Gastroesophageal sphincter (tissue), 4 donors: ENCODE results near the gene ITGA11. TPM values are rescaled to one million over a fixed set of nuclear protein-coding genes. Genes with fewer than 3 reads are reported as not detected.
A peak's percentile ranks its signal among the peaks of the same experiment; 100 is the strongest.

ENCODE experiments used
- ATAC-seq: fragments of 150-250 bp; one replicate; pipeline ENCODE4 v1.9.1; 2016; ENCODE audit warnings: mild to moderate bottlenecking, moderate library complexity
- H3K27ac ChIP-seq, 4 donors: fragments of 200-600 bp; sonication (generic) in 3 of 4; 1 replicate in 3 of 4; 2 replicates in 1 of 4; pipeline ENCODE4 v1.5.1; 2016 to 2019
- H3K27me3 ChIP-seq: fragments of 200-600 bp; sonication (generic); one replicate; pipeline ENCODE4 v1.5.1; 2019
- H3K36me3 ChIP-seq, 2 donors: fragments of 200-600 bp; sonication (generic); one replicate each; pipeline ENCODE4 v1.5.1; 2019; ENCODE audit warnings: control low read depth in 1 of 2
- H3K4me1 ChIP-seq, 3 donors: fragments of 200-600 bp; sonication (generic); 1 replicate in 2 of 3; 2 replicates in 1 of 3; pipeline ENCODE4 v1.5.1; 2016 to 2019; ENCODE audit warnings: control low read depth in 2 of 3
- H3K4me3 ChIP-seq, 2 donors: fragments of 200-600 bp; sonication (generic); one replicate each; pipeline ENCODE4 v1.5.1; 2019; ENCODE audit warnings: mild to moderate bottlenecking in 1 of 2, moderate library complexity in 1 of 2
- H3K9me3 ChIP-seq, 3 donors: fragments of 200-600 bp; sonication (generic); one replicate each; pipeline ENCODE4 v1.5.1; 2017 to 2019; ENCODE audit warnings: control low read depth in 2 of 3
- CTCF ChIP-seq, 4 experiments: fragments of 200-600 bp in 2 of 4; fragments of 450-650 bp in 2 of 4; sonication (generic) in 1 of 4; IDR thresholded peaks; one replicate each; pipeline ENCODE4 v1.5.1; 2017 to 2019; ENCODE audit warnings: antibody characterized with exemption in 4 of 4, mild to moderate bottlenecking in 2 of 4, moderate library complexity in 2 of 4
- EP300 ChIP-seq: sonication (generic); formaldehyde crosslinking; IDR thresholded peaks from one replicate; pipeline ENCODE4 v1.6.1; 2017; ENCODE audit warnings: antibody characterized with exemption, mild to moderate bottlenecking
- POLR2A ChIP-seq, 2 donors: fragments of 450-650 bp; IDR thresholded peaks; one replicate each; pipeline ENCODE4 v1.6.1; 2017; ENCODE audit warnings: antibody characterized with exemption in 2 of 2, mild to moderate bottlenecking in 2 of 2, moderate library complexity in 1 of 2
- POLR2AphosphoS5 ChIP-seq: sonication (generic); formaldehyde crosslinking; IDR thresholded peaks from one replicate; pipeline ENCODE4 v1.6.1; 2017; ENCODE audit warnings: antibody characterized with exemption
- WGBS, 2 donors: methylation state at CpG; one replicate each; pipeline ENCODE4 v1.1.5; 2018; ENCODE audit warnings: low coverage in 1 of 2; 5-methylcytosine and 5-hydroxymethylcytosine counted together
- total RNA-seq, 4 donors: library from RNA; depleted of rRNA; stranded (reverse); fragments of >200 nt; gene quantifications; one replicate each; pipeline ENCODE4 v1.1.0, GENCODE V29; 2016

ITGA11 gene
- total RNA-seq, 4 donors from 2014 or later: 3.8 to 9.5 (median 6.7) TPM

DNA sequence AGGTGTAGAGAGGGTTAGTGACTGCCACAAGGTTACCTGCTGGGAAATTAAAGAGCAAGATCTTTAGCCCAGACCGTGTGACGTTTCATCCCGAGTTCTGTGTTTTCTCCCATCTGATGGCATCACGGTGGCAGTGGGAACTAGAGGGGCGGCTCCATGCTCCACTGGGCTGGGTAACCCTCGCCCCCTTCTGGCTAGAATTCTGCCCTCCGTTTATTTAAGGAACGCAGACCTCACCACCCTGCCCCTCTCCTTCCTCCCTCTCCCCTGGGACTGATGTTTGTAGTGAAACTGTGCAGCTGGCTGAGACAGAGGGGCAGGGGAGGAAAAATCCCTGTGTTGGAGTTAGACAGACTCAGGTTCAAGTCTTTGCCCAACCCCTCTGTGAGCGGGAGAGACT lies 65.6 kb downstream of the ITGA11 start:
- H3K4me1 ChIP-seq: peaks cover 0 to 51% (median 27%) of the 10 kb centered on the region in 3 donors
- H3K9me3 ChIP-seq: no peaks in the 10 kb centered on the region
- 37% methylated on average over 5 of the region's 9 CpGs; no CpG with 5 or more reads in 1 of the 2 donors for WGBS, 2 donors
- H3K27me3 ChIP-seq: peaks cover 5% of the 10 kb centered on the region
- H3K27ac ChIP-seq: peak overlapping the region in 2 of 4 donors; percentile 39 to 51
- no peak for ATAC-seq
- H3K4me3 ChIP-seq: no peak overlapping the region
- H3K36me3 ChIP-seq: no peaks in the 10 kb centered on the region
- TF ChIP-seq POLR2AphosphoS5 (no peak), POLR2A (IDR thresholded peaks at IDR 0.05) (no peak), EP300 (no peak), CTCF (IDR thresholded peaks at IDR 0.05) (no peak)

- Histone ChIP-seq H3K27ac (peak overlapping the region in 2 of 4 donors; percentile 39 to 51), H3K9me3 (no peaks in the 10 kb centered on the region), H3K36me3 (no peaks in the 10 kb centered on the region), H3K4me1 (peaks cover 0 to 51% (median 27%) of the 10 kb centered on the region in 3 donors), H3K4me3 (no peak overlapping the region), H3K27me3 (peaks cover 5% of the 10 kb centered on the region)
- TF ChIP-seq POLR2AphosphoS5: no peak
- WGBS, 2 donors: 79 to 80% methylated on average over 1 to 2 of the region's 6 CpGs
- no peak for ATAC-seq
Measured at GRCh38 chr15:68365770-68366169, 66.2 kb downstream of the ITGA11 start.

DNA sequence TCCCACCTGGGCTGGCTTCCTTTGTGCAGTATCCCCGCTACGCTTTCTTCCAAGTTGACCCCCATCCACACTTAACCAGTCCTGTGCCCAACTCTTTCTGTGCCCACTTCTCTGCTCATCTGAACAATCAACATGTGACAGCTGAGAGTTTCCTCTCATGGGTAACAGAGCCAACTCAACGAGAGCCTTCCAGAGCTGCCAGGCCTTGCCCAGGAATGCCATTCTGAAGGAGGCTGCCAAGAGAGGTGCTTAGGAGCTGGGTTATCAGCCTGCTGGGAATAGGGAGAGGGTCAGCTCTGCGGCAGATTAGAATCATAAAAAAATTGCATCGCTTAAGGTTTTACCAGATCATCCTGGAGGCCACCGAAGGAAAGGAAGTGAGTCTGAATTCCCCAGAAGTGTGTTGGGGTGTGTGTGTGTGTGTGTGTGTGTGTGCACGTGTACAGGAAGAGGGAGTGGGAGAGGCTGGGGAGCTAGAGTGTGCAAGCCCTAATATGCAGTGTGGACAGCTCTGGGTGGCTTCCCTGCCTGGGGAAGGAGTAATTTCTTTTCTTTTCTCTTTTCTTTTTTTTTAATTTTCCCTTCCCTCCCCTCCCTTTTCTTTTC lies 66.7 kb downstream of the ITGA11 start:
- TF ChIP-seq EP300: no peak
- TF ChIP-seq POLR2AphosphoS5: no peak
- Histone ChIP-seq H3K27me3 (peaks cover 5% of the 10 kb centered on the region), H3K4me1 (peaks cover 0 to 51% (median 27%) of the 10 kb centered on the region in 3 donors), H3K36me3 (no peaks in the 10 kb centered on the region), H3K9me3 (no peaks in the 10 kb centered on the region), H3K4me3 (no peak overlapping the region), H3K27ac (peak overlapping the region in 3 of 4 donors; percentile 55 to 63 (median 61))
- ATAC-seq: peak; percentile 51
- 59 to 64% methylated on average over 4 to 6 of the region's 7 CpGs for WGBS, 2 donors

DNA sequence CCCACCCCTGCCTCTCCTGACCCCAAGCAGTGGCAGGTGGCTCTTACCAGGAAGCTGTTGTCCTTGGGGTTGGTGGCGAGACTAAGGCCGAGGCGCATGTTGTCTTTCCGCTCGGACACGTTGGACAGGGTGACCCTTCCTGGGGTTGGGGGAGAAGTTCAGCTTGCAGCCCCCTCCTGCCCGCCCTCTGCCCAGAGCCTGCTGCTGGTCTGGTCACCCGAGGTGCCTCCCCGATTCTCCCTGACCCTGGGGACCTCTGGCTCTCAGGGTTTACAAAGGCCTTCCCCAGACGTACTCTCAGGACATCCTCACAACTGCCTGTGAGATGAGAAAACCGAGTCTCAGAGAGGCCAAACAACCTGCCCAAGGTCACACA lies 67.3 kb downstream of the ITGA11 start:
- Histone ChIP-seq H3K9me3 (no peaks in the 10 kb centered on the region), H3K4me1 (peaks cover 0 to 51% (median 27%) of the 10 kb centered on the region in 3 donors), H3K36me3 (no peaks in the 10 kb centered on the region), H3K27ac (peak overlapping the region in 3 of 4 donors; percentile 55 to 63 (median 61)), H3K4me3 (no peak overlapping the region), H3K27me3 (peaks cover 5% of the 10 kb centered on the region)
- no peak for ATAC-seq
- TF ChIP-seq CTCF (IDR thresholded peaks at IDR 0.05) (no peak), EP300 (no peak), POLR2A (IDR thresholded peaks at IDR 0.05) (no peak), POLR2AphosphoS5 (no peak)
- 83% methylated on average over 6 of the region's 11 CpGs; no CpG with 5 or more reads in 1 of the 2 donors for WGBS, 2 donors

DNA sequence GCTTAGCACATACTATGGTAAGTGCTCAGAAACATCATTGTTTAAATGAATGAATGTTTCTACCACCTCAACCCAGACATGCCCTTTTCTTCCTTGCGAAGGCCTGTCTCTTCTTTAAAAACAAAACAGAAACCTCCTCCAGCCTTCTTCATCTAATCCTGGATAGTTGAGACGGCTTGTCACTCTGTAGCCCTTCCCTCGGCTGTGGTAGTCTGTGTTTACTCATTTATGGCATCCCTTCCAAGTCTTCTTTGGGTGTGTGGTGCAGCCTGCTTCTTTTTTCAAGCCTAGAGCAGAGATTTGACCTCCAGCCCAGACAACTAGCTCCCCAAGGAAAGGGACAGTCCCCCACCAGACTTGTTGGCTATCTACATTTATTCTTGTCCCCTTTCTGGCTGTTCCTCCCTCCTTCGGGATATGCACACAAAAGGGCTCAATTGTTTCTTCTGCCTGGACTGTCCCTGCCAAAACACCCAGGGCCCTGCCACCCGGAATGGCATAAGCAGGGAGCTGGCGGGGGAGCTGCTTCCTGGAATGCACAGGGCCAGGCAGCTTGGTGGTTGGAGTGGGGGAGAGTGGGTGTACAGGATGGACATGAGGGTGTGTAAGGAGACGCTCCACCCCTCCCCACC lies 67.8 kb downstream of the ITGA11 start:
- Histone ChIP-seq H3K4me1 (peaks cover 0 to 51% (median 27%) of the 10 kb centered on the region in 3 donors), H3K27ac (peak overlapping the region in 3 of 4 donors; percentile 55 to 63 (median 61)), H3K9me3 (no peaks in the 10 kb centered on the region), H3K36me3 (no peaks in the 10 kb centered on the region), H3K4me3 (no peak overlapping the region), H3K27me3 (peaks cover 5% of the 10 kb centered on the region)
- no peak for TF ChIP-seq EP300
- TF ChIP-seq POLR2AphosphoS5: no peak
- no peak for TF ChIP-seq CTCF (IDR thresholded peaks at IDR 0.05)
- no peak for TF ChIP-seq POLR2A (IDR thresholded peaks at IDR 0.05)
- 21 to 24% methylated on average over 2 to 4 of the region's 7 CpGs for WGBS, 2 donors
- no peak for ATAC-seq

DNA sequence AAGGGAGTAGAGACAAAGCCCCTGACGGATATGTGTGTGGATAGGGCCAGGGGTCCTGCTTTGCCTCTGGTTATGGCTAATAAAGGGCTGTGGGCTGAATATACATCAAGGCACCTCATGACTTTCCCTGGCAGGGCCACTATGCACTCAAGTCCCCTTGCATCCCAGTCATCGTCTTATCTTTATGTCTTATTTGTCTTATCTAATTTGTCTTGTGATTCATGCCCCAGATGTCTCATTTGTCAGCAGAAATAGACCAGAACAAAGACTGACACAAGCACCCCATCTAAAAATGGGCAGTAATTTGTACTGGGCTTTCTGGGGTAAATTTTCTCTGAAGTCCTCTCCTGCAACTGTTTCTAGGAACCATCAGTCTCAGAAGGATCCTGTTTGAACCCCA lies 68.6 kb downstream of the ITGA11 start:
- Histone ChIP-seq H3K4me3 (no peak overlapping the region), H3K36me3 (no peaks in the 10 kb centered on the region), H3K27me3 (peaks cover 5% of the 10 kb centered on the region), H3K27ac (peak overlapping the region in 2 of 4 donors; percentile 55 to 63), H3K4me1 (peaks cover 0 to 43% (median 25%) of the 10 kb centered on the region in 3 donors), H3K9me3 (no peaks in the 10 kb centered on the region)
- no peak for ATAC-seq
- no peak for TF ChIP-seq POLR2A (IDR thresholded peaks at IDR 0.05)
- no peak for TF ChIP-seq POLR2AphosphoS5
- no peak for TF ChIP-seq CTCF (IDR thresholded peaks at IDR 0.05)
- WGBS, 2 donors: 85 to 86% methylated on average over 1 to 2 of the region's 2 CpGs
